Neuronal stem cell (in vitro differentiated cells): Measurements from ENCODE around the gene THBD.

Experiments
- DNase-seq: peaks from one replicate; pipeline ENCODE4 v3.0.0-alpha.2; 2013; ENCODE audit warnings: low spot score
- H2AFZ ChIP-seq: one replicate; pipeline ENCODE4 v1.6.1; 2013; ENCODE audit warnings: mild to moderate bottlenecking, low read length, inconsistent platforms
- H2AK5ac ChIP-seq: 2 replicates; pipeline ENCODE4 v1.6.1; 2013; ENCODE audit warnings: low read depth, mild to moderate bottlenecking, inconsistent platforms, low read length, moderate library complexity, mixed read lengths
- H2BK120ac ChIP-seq: 2 replicates; pipeline ENCODE4 v1.6.1; 2013; ENCODE audit warnings: low read depth, mild to moderate bottlenecking, inconsistent platforms, low read length, moderate library complexity, mixed read lengths
- H2BK12ac ChIP-seq: one replicate; pipeline ENCODE4 v1.6.1; 2013; ENCODE audit warnings: low read length, inconsistent platforms
- H2BK15ac ChIP-seq: 2 replicates; pipeline ENCODE4 v1.6.1; 2013; ENCODE audit warnings: mild to moderate bottlenecking, low read length, inconsistent platforms, mixed read lengths
- H2BK5ac ChIP-seq: one replicate; pipeline ENCODE4 v1.6.1; 2013; ENCODE audit warnings: inconsistent platforms, mild to moderate bottlenecking, low read length, moderate library complexity
- H3K14ac ChIP-seq: one replicate; pipeline ENCODE4 v1.6.1; 2013; ENCODE audit warnings: low read length, inconsistent platforms
- H3K18ac ChIP-seq: 2 replicates; pipeline ENCODE4 v1.6.1; 2013; ENCODE audit warnings: low read length, inconsistent platforms
- H3K23ac ChIP-seq: 2 replicates; pipeline ENCODE4 v1.6.1; 2013; ENCODE audit warnings: low read depth, mild to moderate bottlenecking, mixed read lengths, low read length, inconsistent platforms; ENCODE audit not compliant: poor library complexity
- H3K27ac ChIP-seq: replicated peaks from 3 replicates; pipeline ENCODE4 v1.5.1; 2013; ENCODE audit warnings: low read length, inconsistent platforms
- H3K27me3 ChIP-seq, 3 experiments: 2 replicates each; pipeline ENCODE4 v1.6.1; 2013; ENCODE audit warnings: low read length in 3 of 3, mild to moderate bottlenecking in 2 of 3, inconsistent platforms in 1 of 3, low read depth in 1 of 3, mixed read lengths in 1 of 3, moderate library complexity in 1 of 3; ENCODE audit not compliant: control insufficient read depth in 3 of 3, insufficient read depth in 3 of 3
- H3K36me3 ChIP-seq, 2 donors: replicated peaks in 1 of 2; 2 replicates each; pipeline ENCODE4 v1.6.1; 2013; ENCODE audit warnings: low read length in 2 of 2; ENCODE audit not compliant: control insufficient read depth in 2 of 2, insufficient read depth in 2 of 2
- H3K4ac ChIP-seq: 2 replicates; pipeline ENCODE4 v1.6.1; 2013; ENCODE audit warnings: inconsistent platforms, mild to moderate bottlenecking, low read length, moderate library complexity
- H3K4me1 ChIP-seq, 2 donors: 1 replicate in 1 of 2; 2 replicates in 1 of 2; pipeline ENCODE4 v1.6.1; 2013; ENCODE audit warnings: low read length in 2 of 2, low read depth in 1 of 2; ENCODE audit not compliant: control insufficient read depth in 2 of 2, insufficient read depth in 1 of 2
- H3K4me2 ChIP-seq: one replicate; pipeline ENCODE4 v1.6.1; 2013; ENCODE audit warnings: mild to moderate bottlenecking, low read length, inconsistent platforms; ENCODE audit not compliant: insufficient read depth, poor library complexity, severe bottlenecking
- H3K4me3 ChIP-seq, 2 donors: 2 replicates each; pipeline ENCODE4 v1.5.1; 2013; ENCODE audit warnings: low read length in 2 of 2, mild to moderate bottlenecking in 2 of 2, inconsistent platforms in 1 of 2, moderate library complexity in 1 of 2
- H3K79me1 ChIP-seq: one replicate; pipeline ENCODE4 v1.6.1; 2013; ENCODE audit warnings: low read depth, mild to moderate bottlenecking, inconsistent platforms, low read length, moderate library complexity
- H3K9ac ChIP-seq: one replicate; pipeline ENCODE4 v1.6.1; 2013; ENCODE audit warnings: mild to moderate bottlenecking, low read depth, low read length, inconsistent platforms; ENCODE audit not compliant: poor library complexity
- H3K9me3 ChIP-seq, 2 donors: replicated peaks in 1 of 2; 2 replicates each; pipeline versions ENCODE3 to v1.6.1; 2013; ENCODE audit warnings: low read length in 2 of 2, mild to moderate bottlenecking in 2 of 2, inconsistent platforms in 1 of 2, low read depth in 1 of 2, mixed read lengths in 1 of 2, moderate library complexity in 1 of 2; ENCODE audit not compliant: control insufficient read depth in 2 of 2, insufficient read depth in 1 of 2
- H4K8ac ChIP-seq: one replicate; pipeline ENCODE4 v1.6.1; 2013; ENCODE audit warnings: low read depth, mild to moderate bottlenecking, inconsistent platforms, low read length, moderate library complexity
- H4K91ac ChIP-seq: one replicate; pipeline ENCODE4 v1.6.1; 2013; ENCODE audit warnings: low read length, low read depth, mild to moderate bottlenecking, inconsistent platforms; ENCODE audit not compliant: poor library complexity
- WGBS, 2 donors: extraction: QIAGEN DNeasy Blood & Tissue Kit; methylation state at CpG; one replicate each; pipeline ENCODE4 v1.1.7; 2013; ENCODE audit warnings: missing lambda C conversion rate in 2 of 2, mixed read lengths in 1 of 2; ENCODE audit not compliant: insufficient read length in 2 of 2, insufficient replicate concordance in 1 of 2; ENCODE audit errors: extremely low coverage in 2 of 2; 5-methylcytosine and 5-hydroxymethylcytosine counted together

THBD gene

GRCh38 chr20:23003881-23004460, 45.5 kb downstream of the THBD start:
- no peak overlapping the region for H3K18ac ChIP-seq

GRCh38 chr20:23003077-23003635, 46.3 kb downstream of the THBD start:
- DNase-seq = no peak
- no peak overlapping the region for H2AK5ac ChIP-seq
- H3K23ac ChIP-seq = no peak overlapping the region
- H3K27ac ChIP-seq = no peak overlapping the region
- H2BK120ac ChIP-seq = no peak overlapping the region
- H2BK12ac ChIP-seq = no peak overlapping the region
- no peaks in the 10 kb centered on the region for H3K36me3 ChIP-seq
- no peak overlapping the region for H3K14ac ChIP-seq
- no peaks in the 10 kb centered on the region for H3K9me3 ChIP-seq
- no peak overlapping the region for H3K4me3 ChIP-seq
- H3K18ac ChIP-seq = no peak overlapping the region
- no peak overlapping the region for H3K4me2 ChIP-seq
- H3K9ac ChIP-seq = no peak overlapping the region
- no peak overlapping the region for H2BK15ac ChIP-seq
- no CpG with 5 or more reads among the region's 1 CpG for WGBS, 2 donors
- no peak overlapping the region for H4K8ac ChIP-seq
- H2AFZ ChIP-seq = no peak overlapping the region
- no peak overlapping the region for H2BK5ac ChIP-seq
- no peaks in the 10 kb centered on the region for H3K4me1 ChIP-seq
- no peaks in the 10 kb centered on the region for H3K27me3 ChIP-seq
- H3K4ac ChIP-seq = no peak overlapping the region
- no peaks in the 10 kb centered on the region for H3K79me1 ChIP-seq
- no peak overlapping the region for H4K91ac ChIP-seq

More at GRCh38 chr20:23003881-23004460, 45.5 kb downstream of the THBD start:
- Histone ChIP-seq H3K27ac (no peak overlapping the region), H3K27me3 (no peaks in the 10 kb centered on the region), H3K14ac (no peak overlapping the region), H2BK120ac (no peak overlapping the region), H3K4me1 (no peaks in the 10 kb centered on the region), H2BK12ac (no peak overlapping the region), H3K4me2 (no peak overlapping the region), H2BK15ac (no peak overlapping the region), H3K23ac (no peak overlapping the region), H3K9ac (no peak overlapping the region), H3K9me3 (no peaks in the 10 kb centered on the region), H4K8ac (no peak overlapping the region), H3K79me1 (no peaks in the 10 kb centered on the region), H3K4me3 (no peak overlapping the region), H4K91ac (no peak overlapping the region), H2BK5ac (no peak overlapping the region), H3K36me3 (no peaks in the 10 kb centered on the region), H3K4ac (no peak overlapping the region), H2AK5ac (no peak overlapping the region), H2AFZ (no peak overlapping the region)
- no peak for DNase-seq
- WGBS, 2 donors = no CpG with 5 or more reads among the region's 2 CpGs

DNA sequence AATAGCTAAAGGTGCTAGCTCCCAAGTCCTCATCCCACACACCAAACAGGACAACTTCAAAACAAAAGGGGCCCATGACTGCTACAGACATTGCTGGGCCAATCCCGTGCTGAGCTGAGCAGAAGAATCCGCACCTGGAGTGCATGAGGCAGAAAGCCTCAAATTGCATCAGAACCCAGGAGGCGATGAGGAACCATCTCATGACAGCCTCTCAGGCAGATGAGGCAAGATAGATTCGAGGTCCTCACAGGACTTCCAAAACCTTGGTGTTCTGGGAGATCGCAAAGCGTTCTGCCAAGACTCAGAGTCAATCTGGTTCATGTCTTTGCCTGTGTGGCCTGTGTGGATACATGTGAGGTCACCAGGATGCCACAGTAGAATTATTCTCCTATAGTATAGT, 47.2 kb downstream of the THBD start:
- Histone ChIP-seq H4K8ac (no peak overlapping the region), H3K27me3 (no peaks in the 10 kb centered on the region), H4K91ac (no peak overlapping the region), H2BK5ac (no peak overlapping the region), H3K14ac (no peak overlapping the region), H2BK120ac (no peak overlapping the region), H3K27ac (no peak overlapping the region), H3K9ac (no peak overlapping the region), H3K4me3 (no peak overlapping the region), H3K4me1 (no peaks in the 10 kb centered on the region), H3K9me3 (no peaks in the 10 kb centered on the region), H3K23ac (no peak overlapping the region), H2AK5ac (no peak overlapping the region), H3K36me3 (no peaks in the 10 kb centered on the region), H3K4ac (no peak overlapping the region), H3K4me2 (no peak overlapping the region), H3K79me1 (no peaks in the 10 kb centered on the region), H3K18ac (no peak overlapping the region), H2AFZ (no peak overlapping the region), H2BK15ac (no peak overlapping the region), H2BK12ac (no peak overlapping the region)
- DNase-seq = no peak
- no CpG with 5 or more reads among the region's 6 CpGs for WGBS, 2 donors

DNA sequence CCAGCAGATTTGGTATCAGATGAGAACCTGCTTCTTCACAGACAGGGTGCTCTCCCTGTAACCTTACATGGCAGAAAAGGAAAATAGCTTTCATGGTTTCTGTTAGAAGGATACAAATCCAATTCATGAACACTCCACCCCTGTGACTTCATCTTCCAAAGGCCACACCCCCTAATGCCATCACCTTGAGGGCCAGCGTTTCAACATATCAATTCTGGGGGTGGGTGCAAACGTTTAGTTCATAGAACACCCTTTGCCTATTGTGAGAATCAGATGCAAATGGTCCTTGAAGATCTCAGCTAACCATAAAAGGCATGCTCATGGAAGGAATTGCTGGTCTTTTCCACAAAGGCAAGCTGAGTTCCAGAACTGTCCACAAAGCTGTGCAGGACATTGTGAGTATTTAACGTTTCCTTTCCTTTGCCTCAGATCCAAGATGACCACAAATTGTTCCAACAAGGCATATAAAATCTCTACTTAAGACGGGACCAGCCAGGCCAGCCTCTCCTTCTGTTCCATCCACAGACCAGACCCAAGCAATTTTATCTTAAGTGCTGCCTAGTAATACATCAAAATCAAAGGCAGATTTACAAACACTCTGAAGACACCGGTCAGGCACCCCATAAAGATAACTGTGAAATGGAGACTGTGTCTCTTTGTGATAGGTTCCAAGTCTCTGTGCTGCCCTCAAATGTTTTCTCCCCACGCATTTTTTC, 49.1 kb downstream of the THBD start:
- Histone ChIP-seq H3K36me3 (no peaks in the 10 kb centered on the region), H2BK120ac (no peak overlapping the region), H4K91ac (no peak overlapping the region), H2BK12ac (no peak overlapping the region), H3K18ac (no peak overlapping the region), H3K4me1 (no peaks in the 10 kb centered on the region), H3K27me3 (no peaks in the 10 kb centered on the region), H3K23ac (no peak overlapping the region), H3K9me3 (no peaks in the 10 kb centered on the region), H3K14ac (no peak overlapping the region), H3K9ac (no peak overlapping the region), H2BK5ac (no peak overlapping the region), H4K8ac (no peak overlapping the region), H3K4me2 (no peak overlapping the region), H2BK15ac (no peak overlapping the region), H3K4me3 (no peak overlapping the region), H2AK5ac (no peak overlapping the region), H3K4ac (no peak overlapping the region), H3K79me1 (no peaks in the 10 kb centered on the region), H3K27ac (no peak overlapping the region), H2AFZ (no peak overlapping the region)
- DNase-seq = no peak
- WGBS, 2 donors = no CpG with 5 or more reads among the region's 6 CpGs
